Fibroblast of skin of left quadriceps (primary cell): ENCODE measurements around the gene AOPEP.

Experiments
- DNase-seq, 2 experiments: peaks; one replicate each; pipeline ENCODE4 v3.0.0-alpha.2; 2013; ENCODE audit warnings: low read depth in 2 of 2

AOPEP gene

DNA sequence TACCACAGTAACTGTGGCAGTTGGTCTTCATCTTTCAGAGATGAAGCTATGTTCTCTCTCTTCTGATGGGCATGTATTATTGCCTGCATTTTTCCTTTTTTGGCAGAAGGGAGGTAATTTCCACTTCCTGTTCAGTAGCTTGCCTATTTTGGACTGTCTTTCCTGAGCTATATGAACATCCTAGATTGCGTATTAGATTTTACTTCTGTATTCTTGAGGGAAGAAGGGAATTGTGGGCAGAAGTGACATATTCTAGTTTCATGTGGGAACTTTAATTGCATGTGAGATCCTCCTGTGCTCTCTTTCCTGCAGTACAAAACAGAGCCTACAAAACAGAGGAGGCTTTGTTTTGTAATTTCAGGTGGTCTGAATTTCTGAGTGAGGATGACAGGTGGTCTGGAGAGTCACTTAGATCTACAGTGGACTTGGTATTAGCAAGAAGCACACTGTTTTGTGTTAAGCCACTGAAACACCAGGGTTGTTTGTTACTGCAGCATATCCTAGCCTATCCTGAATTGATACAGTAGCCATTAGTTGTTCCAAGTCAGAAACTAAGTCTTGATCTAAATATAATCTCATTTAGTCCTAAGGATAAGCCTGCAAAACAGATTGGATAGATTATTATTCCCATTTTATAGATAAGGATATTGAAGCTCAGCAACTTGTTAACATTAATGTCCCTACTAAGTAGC lies 68.1 kb downstream of the AOPEP start:
- no peak for DNase-seq

DNA sequence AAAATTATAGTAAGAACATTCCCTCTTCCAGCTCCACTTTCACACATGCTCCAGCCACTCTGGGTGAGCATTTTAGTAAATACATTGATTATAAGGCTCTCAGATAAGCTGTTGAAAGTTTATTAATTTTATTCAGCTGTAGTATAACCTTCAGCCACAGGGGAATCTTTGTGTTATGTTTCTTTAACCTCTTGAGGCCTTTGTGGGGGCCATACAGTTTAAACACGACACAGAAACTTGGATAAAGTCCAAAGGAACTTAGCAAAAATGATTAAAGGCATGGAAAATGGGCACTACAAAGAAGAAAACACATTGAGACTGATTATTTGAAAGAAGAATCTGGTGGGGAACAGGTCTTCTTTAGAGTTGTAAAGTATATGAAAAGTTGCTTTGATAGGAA lies 70.2 kb downstream of the AOPEP start:
- DNase-seq: no peak

DNA sequence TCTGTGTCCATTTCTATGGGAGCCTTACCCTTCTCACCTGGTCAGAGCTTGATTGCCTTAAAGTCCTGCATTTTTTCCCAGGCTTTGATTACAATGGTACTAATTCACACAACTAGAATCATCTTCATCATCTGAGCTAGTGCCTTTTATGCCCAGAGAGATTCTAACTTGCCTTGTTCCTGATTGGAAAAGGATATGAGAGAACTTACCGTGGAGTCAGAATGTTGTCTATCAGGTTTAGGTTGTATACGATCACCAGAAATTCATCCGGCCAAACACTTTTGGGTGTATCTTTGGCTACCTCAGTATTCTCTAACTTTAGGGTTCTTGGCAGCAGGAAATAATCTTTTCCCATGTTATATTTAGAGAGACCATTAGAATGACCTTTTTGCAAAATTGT lies 71.7 kb downstream of the AOPEP start:
- DNase-seq: no peak

DNA sequence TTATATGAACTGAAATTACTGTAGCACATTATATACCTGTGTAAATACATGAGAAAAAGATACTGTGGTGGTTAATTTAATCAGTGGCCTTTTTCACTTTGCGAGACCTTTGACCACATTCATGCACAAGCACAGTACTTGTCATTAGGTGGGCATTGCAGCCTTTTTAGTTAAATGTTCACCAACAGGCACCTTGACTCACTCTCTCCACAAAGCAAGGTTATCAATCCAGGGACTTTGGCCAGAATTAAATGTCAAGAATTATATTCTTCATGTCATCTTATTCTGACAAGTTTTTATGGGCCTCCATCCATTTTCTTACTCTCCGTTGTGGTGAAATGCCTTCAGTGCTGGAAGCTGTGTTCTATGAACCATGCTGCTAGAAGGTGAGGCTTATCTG lies 72.2 kb downstream of the AOPEP start:
- no peak for DNase-seq

DNA sequence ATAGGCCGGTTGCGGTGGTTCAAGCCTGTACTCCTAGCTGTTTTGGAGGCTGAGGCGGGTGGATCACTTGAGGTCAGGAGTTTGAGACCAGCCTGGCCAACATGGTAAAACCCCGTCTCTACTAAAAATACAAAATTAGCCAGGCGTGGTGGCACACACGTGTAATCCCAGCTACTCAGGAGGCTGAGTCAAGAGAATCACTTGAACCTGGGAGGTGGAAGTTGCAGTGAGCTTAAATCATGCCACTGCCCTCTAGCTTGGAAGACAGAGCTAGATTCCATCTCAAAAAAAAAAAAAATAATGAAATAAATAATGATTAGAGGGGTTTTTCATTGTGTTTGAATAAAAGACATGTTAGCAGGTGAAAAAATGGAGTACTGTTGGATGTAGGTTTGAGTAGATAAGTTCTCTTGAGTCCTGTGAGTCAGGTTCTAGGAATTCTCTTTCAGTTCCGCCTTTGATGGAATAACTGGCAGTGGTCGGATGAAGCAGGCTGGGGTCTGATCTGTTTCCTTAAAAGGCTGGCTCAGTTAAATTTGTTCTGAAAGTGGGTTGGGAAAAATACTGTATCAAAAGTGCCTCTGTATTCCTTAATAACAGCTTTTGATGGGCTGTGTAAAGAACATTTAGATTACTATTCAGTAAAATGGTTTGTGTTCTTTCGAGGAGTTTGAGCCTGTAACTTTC lies 73.2 kb downstream of the AOPEP start:
- peak; percentile 47 to 49 for DNase-seq

DNA sequence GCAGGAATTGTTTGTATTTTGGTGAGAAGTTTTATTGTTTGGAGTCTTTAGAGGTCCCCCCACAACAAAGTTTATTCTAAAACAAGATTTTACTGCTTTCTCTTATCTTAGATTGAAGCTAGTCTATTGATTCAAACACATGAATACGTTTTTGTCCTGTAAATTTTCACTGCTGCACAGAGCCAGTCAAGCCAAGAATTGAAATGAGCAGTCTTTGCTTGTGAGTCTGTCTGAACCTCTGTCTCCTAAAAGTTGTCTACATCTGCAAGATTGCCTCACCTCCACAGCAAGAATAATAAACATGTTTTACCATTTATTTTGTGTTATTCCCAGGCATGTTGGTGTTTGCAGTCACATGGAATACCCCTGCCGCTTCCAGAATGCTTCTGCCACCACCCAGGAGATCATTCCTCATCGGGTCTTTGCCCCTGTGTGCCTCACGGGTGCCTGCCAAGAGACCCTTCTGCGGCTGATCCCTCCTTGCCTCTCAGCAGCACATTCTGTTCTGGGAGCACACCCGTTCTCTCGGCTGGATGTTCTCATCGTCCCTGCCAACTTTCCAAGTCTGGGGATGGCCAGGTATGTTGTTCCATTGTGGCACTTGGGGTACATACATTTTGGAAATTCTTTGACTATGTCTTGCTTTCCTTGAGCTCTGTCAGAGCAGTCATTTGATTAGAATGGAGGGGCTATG lies 74.1 kb downstream of the AOPEP start:
- DNase-seq: no peak

DNA sequence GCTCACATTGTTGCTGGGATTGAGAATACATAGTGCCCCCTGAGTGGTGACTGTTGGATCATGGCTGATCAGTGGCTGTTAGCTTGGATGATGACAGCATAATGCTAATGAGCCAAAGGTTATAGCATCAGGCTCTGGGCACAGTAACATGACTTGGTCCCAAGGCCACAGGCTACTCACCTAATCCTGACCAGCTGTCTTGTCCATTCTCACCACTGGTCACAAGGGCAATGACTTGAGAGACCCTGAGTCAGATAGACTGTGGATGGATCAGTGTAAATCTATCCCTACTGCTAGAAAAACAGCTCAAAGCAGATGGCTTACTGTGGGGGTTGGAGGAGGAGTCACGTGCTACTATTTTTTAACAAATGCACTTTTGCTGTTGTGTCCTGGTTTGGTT lies 74.7 kb downstream of the AOPEP start:
- no peak for DNase-seq

DNA sequence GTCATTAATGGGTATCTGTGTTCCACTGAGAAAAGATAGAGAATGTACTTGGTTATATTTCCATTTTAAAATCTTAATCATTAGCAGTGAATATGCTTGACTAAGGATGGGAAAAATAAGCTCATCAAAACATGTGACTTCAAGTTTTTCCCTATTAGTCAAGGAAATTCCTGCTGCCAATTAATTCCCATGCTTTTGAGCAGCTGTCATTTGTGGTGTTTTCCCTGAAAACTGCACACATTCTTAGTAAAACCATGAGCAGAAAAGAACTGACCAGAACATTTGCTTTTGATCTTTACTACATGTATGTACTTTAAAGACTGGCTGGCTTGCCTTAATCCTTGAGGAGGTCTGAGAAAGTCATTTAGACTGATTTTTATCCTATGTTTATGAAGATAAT lies 75.2 kb downstream of the AOPEP start:
- DNase-seq: peak; percentile 60 to 62

DNA sequence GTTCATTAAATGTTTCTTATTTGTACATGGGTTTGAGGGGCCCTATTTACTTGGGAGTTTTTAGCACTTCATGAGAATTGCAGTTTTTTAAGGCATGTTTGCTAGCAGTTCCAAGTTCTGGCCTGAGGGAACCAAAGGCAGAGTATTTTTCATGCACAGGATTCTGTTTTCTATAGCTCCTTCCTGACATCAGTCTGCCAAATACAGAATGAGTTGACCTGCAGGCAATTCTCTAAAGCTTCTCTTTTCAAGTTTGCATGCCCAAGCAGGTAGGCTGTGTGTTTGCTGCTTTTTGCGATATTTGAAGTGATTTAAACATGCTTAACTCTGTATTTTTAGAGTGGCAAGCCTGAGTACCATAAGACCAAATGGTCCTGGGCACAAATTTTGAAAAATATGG lies 75.8 kb downstream of the AOPEP start:
- no peak for DNase-seq

DNA sequence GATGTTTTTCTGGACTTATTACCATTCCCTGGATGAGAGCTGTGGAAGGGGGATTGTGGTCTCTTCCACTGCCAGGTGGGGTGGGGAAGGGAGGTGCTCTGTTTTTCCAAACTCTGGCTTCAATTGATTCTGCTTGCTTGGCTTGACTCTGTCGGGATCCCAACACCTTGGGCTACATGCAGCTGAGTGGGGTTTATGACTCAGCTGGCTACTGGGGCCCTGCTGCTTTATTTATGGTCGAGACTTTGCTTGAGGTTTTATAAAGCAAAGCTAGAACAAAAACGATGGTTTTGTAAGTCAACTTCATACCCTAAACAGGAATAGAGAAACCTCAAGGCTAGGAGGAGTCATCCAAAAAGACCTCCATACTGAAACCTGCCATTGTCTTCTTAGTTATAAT lies 76.3 kb downstream of the AOPEP start:
- DNase-seq: peak; percentile 59 to 63

DNA sequence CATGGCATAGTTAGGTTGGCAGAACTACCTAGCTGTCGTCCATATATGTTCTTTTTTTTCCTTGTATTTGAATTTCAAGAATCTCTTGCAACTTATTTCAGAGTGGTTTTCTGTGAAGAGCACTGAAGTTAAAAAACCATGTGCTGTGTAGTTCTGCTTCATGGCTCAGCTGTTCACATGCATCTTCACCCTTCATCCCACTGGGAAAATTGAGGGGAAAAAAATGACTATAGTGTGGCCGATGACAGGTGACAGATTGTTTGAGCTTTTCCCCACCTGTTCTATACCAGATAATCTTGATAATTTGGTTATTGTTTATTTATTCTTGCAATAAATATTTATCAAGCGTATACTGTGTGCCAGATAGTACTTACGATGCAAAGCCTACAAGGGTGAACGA lies 77.8 kb downstream of the AOPEP start:
- no peak for DNase-seq

DNA sequence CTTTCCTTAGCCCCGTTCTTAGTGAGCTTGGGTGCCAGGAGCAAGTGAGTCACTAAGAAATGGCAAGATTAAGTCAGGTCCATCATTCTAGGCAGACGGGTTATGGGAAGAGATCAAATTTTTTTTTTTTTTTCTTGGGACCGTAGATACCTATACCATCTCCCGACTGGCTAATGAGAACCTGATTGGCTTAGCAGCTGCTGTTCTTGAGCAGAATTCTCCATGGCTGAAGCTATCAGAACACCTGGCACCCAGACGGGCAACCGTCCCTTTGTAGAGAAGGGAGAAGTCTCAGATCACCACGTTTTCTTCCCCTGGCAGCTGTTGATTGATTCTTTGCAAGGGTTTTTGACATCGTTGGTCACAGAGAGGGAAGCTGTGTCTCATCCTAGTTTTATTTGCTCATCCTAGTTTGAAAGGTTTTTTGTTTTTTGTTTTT lies 78.6 kb downstream of the AOPEP start:
- no peak for DNase-seq

DNA sequence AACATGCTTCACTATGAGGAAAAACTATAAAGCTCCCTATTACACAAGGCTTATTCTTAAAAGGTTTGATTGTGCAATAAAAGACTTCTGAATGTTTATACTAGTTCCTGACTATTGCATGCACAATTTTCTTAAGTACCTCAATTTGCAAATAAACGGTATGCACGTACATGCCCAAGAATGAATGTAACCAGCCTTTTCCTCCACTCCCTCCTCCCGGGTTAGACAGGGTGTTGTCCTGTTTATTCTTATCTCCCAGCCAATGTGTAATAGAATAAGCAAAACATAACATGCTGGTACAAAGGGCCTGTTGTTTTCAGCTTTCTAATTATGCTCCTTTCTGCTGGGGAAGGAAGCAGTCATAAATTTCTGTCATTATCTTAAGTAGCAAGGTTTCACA lies 79.1 kb downstream of the AOPEP start:
- DNase-seq: peak; percentile 59 to 67

DNA sequence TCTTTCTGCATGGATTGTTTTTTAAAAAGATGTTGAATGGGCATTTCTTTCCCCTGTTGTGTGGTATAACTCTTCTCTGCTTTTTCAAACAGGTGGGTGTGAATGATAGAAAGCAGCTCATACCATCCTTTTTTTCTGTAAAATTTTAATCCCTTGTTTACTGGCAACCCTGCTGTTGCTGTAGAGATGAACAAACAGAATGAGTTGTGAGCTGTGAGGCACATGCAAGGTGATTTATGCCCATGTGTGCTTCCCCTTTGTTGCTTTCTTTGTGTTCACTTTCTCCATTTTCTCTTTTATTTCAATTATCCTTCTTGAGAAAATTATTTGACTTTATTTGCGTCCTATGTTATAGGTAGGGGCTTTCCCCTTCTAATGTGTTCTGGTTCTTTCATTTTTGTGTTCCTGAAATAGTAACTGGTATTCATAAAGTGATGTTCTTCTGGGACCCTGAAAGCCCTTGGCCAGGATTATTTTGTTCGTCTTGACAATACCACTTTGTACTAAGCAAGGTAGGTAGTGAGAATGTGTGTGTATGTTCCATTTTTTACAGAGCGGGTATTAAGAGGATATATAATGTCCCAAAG lies 79.9 kb downstream of the AOPEP start:
- no peak for DNase-seq

DNA sequence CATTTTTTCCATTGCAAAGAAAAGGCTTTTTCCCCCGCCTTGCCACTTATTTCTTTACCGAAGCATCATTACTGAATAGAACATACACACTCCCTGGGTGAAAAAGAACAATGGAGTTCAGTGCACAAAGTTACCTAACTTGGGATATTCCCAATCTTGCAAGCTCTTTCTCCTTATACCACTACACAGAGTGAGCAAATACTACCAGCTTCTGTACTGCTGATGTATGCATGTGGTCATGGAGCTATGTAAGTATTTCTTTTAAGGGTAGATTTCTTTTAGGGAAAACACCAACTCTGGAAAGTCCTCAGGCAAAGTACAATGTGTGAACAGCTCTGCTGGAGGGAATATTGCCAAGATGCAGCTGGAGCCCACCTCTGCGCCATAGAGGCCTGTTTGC lies 81.1 kb downstream of the AOPEP start:
- no peak for DNase-seq

DNA sequence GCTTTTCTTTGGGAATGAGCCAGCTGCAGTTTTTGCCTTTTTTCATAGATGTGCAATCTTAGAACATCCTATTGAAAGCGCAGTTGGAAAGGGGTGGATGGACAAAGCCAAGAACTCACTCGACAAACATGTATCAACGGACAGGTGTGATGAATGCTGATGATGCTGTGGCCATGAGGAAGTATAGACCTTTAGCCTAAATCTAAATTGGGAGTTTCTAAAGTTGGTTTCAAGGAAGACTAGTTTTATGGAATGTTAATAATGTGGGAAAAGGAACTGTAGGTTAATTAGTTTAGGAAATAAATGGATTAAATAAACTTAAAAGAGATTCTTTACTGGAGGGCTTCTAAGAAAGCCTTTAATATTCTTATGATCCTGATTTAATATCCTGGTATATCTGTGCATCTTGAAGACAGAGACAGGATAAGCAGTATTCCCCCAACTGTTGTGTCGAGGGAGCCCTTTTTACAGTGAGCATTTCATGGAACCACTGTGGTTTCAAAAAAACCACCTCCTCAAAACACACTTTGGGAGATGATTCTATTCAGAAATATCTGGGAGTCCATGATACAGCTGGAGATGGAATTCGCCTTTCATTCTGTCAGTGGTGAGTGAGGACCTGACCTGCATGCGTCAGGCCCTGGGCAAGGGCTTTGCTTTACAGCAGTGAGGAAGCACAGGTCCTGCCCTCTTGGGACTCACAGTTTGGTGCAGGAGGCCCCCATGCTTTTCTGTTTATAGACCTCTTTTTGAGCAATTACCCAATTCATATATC lies 82.6 kb downstream of the AOPEP start:
- DNase-seq: no peak

DNA sequence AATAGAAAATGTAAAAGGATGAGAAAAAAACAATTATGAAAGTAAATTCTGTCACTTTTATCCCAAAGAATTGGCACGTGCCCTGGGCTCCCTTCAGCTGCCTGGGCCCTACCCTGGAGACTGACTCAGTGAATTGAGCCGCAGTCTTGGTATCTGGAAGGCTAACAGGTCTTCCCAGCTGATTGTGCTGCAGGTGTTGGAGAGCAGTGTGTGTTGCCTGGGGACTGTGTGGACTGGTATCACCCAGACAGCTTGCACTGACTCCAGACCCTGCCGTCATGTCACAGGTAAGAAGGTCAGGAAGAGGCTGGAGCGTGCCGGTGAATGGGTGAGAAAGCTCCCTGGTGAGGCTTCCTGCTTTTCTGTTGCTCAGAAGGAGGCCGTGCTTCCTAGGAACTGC lies 83.3 kb downstream of the AOPEP start:
- no peak for DNase-seq

DNA sequence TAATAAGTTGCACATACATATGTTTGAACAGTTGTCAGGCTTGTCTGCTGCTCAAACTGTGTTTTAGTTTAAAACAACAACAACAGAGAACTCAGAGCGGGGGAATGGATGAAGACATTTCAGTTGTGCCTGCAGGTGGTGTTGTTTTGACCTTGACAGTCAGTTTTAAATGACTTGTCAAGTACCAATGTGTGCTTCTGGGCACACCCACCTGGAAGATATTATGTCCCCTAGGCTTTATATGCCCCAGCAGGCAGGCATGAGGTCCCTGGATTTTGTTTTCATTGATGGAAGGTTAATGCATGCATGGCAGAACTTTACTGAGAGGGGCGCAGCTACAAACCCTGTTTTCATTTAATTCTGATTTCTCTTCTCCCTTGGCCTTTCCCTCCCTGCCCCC lies 84.6 kb downstream of the AOPEP start:
- no peak for DNase-seq

DNA sequence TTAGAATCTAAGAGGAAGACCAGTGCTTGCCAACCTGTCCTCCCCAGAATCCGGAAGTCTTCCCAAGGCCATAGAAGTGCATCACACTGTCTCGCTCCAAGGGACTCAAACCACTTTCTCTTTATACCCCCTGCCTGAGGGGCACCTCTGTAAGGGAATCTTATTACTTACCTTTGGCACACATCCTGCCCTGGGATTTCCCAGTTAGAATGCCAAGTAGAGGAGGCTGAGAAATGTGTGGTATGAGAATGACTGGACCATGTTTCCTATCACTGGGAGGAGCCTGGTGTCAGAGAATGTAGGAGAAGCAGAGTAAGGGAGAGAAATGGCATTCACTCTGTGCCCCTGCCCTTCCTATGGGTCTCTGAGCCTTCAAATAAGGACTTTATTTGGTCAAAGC lies 85.8 kb downstream of the AOPEP start:
- peak; percentile 28 to 29 for DNase-seq

DNA sequence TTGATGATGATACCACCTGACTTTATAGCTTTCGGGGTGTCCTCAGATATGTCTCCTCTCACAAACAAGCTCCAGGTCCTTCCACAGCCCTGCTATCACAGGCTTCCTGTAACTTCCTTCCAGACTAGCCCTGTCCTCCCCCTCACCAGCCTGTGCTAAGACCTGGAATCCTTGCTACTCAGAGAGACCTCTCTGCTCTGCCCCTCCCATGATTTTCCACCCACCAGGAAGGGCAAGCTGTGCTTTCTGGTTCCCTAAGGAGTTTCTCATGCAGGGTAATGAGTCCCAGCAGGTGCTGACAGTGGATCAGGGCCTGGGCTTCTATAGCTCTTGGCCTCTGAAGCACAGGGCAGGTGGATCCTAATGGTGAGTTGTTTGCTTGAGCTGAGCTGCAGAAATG lies 86.9 kb downstream of the AOPEP start:
- no peak for DNase-seq

DNA sequence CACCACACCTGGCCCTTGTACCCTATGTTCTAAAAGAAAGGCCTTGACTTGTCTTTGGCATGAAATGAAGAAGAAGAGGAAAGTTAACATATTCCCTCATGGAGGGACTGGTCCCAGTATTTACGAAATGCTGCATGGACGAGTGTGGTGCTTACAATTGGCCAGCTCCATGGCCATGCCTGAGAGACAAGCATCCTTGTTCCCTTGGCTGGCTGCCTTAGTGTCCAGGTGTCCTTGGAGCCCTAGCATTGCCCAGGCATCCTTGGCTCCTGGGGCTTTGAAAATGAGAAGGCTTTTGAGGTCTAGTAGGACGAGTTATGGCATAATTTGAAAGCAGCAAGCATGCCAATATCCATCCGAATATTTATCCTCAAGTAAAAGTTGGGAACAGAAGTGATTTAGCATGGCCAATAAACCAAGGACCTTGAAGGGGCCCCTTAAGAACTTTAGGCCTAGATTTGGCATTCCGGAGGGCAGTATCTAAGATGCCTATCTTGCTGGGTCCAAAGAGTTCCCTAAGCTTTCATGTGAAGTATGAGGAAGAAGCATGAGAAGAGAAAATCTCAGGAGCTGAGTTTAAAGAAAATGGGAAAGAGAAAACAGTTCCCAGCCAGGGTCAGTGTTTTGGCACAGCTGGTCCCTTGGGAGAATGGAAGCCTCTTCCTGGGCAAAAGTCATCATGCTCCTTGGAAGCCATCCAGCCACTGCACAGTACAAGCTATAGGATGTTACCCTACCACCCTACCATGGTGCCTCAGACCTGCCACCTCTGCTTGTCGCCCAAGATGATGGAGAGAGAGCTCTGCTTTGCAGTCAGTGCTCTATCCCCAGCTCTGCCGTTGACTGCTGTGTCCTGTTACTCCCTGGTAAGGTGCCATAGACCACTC lies 91.0 kb downstream of the AOPEP start:
- no peak for DNase-seq
